ENCODE results near the gene OR8B12. TPM values are rescaled to one million over a fixed set of nuclear protein-coding genes. Genes with fewer than 3 reads are reported as not detected.

The OR8B12 gene
- total RNA-seq, 2 experiments from 2014 or later, result not detected

- POLR2A ChIA-PET, result no interaction called here
These were observed 309 bp downstream of the OR8B12 start for GRCh38 chr11:124543145-124543544.

GRCh38 chr11:124541204-124541603, 2.2 kb downstream of the OR8B12 start:
- ChIA-PET CTCF (no interaction called here), POLR2A (no interaction called here)
- Histone ChIP-seq H3K27ac (ENCODE audit: low read depth in 1 of 2, low read length in 2 of 2) (no peak overlapping the region), H3K27me3 (ENCODE audit: control insufficient read depth in 1 of 2, insufficient read depth in 2 of 2, low read length in 2 of 2) (peaks cover 5 to 7% of the 10 kb centered on the region in 2 experiments), H3K36me3 (ENCODE audit: insufficient read depth, low read length) (no peaks in the 10 kb centered on the region), H3K4me3 (ENCODE audit: low read length) (no peak overlapping the region), H3K9me3 (ENCODE audit: control insufficient read depth in 1 of 2, insufficient read depth in 1 of 2, low read length in 2 of 2) (no peaks in the 10 kb centered on the region), H3K4me1 (ENCODE audit: insufficient read depth, low read length) (no peaks in the 10 kb centered on the region)
- no peak for TF ChIP-seq CTCF (IDR thresholded peaks at IDR 0.05)
- Mint-ChIP-seq H3K4me1 (ENCODE audit: low read depth) (no peaks in the 10 kb centered on the region), H3K27ac (no peak overlapping the region), H3K27me3 (peaks cover 71% of the 10 kb centered on the region), H3K4me3 (no peak overlapping the region), H3K36me3 (ENCODE audit: low read depth) (no peaks in the 10 kb centered on the region), H3K9me3 (no peaks in the 10 kb centered on the region)
- DNase-seq, result no peak
- ATAC-seq (ENCODE audit: poor library complexity), result no peak
- intact Hi-C loops (cut with DNase I, micrococcal nuclease), result no loop called here

More at GRCh38 chr11:124543145-124543544, 309 bp downstream of the OR8B12 start:
- Histone ChIP-seq H3K4me1 (ENCODE audit: insufficient read depth, low read length) (no peaks in the 10 kb centered on the region), H3K4me3 (ENCODE audit: low read length) (no peak overlapping the region), H3K27ac (ENCODE audit: low read depth in 1 of 2, low read length in 2 of 2) (no peak overlapping the region), H3K9me3 (ENCODE audit: control insufficient read depth in 1 of 2, insufficient read depth in 1 of 2, low read length in 2 of 2) (no peaks in the 10 kb centered on the region), H3K27me3 (ENCODE audit: control insufficient read depth in 1 of 2, insufficient read depth in 2 of 2, low read length in 2 of 2) (peaks cover 2 to 5% of the 10 kb centered on the region in 2 experiments), H3K36me3 (ENCODE audit: insufficient read depth, low read length) (no peaks in the 10 kb centered on the region)
- CTCF ChIA-PET, result no interaction called here
- Mint-ChIP-seq H3K36me3 (ENCODE audit: low read depth) (no peaks in the 10 kb centered on the region), H3K27ac (no peak overlapping the region), H3K27me3 (peaks cover 54% of the 10 kb centered on the region), H3K4me3 (no peak overlapping the region), H3K4me1 (ENCODE audit: low read depth) (no peaks in the 10 kb centered on the region), H3K9me3 (no peaks in the 10 kb centered on the region)
- TF ChIP-seq CTCF (IDR thresholded peaks at IDR 0.05), result no peak
- intact Hi-C loops (cut with DNase I, micrococcal nuclease), result no loop called here
- DNase-seq, result no peak
- no peak for ATAC-seq (ENCODE audit: poor library complexity)

- Mint-ChIP-seq H3K4me1 (ENCODE audit: low read depth) (no peaks in the 10 kb centered on the region), H3K9me3 (no peaks in the 10 kb centered on the region), H3K36me3 (ENCODE audit: low read depth) (no peaks in the 10 kb centered on the region), H3K27ac (no peak overlapping the region), H3K27me3 (peaks cover 59% of the 10 kb centered on the region), H3K4me3 (no peak overlapping the region)
- no peak for DNase-seq
- CTCF ChIA-PET, result no interaction called here
- no peaks in the 10 kb centered on the region for H3K4me1 ChIP-seq (ENCODE audit: insufficient read depth, low read length)
- H3K36me3 ChIP-seq (ENCODE audit: insufficient read depth, low read length), result no peaks in the 10 kb centered on the region
- H3K9me3 ChIP-seq (ENCODE audit: control insufficient read depth in 1 of 2, insufficient read depth in 1 of 2, low read length in 2 of 2), result no peaks in the 10 kb centered on the region
- intact Hi-C loops (cut with DNase I, micrococcal nuclease), result no loop called here
- H3K4me3 ChIP-seq (ENCODE audit: low read length), result no peak overlapping the region
- ATAC-seq (ENCODE audit: poor library complexity), result no peak
- peaks cover 7% of the 10 kb centered on the region in 2 experiments for H3K27me3 ChIP-seq (ENCODE audit: control insufficient read depth in 1 of 2, insufficient read depth in 2 of 2, low read length in 2 of 2)
- no peak for TF ChIP-seq CTCF (IDR thresholded peaks at IDR 0.05)
- no peak overlapping the region for H3K27ac ChIP-seq (ENCODE audit: low read depth in 1 of 2, low read length in 2 of 2)
- POLR2A ChIA-PET, result no interaction called here
These were observed 5.4 kb downstream of the OR8B12 start for GRCh38 chr11:124538019-124538418.

Data from CD4-positive, alpha-beta T cell (primary cell).